Naive thymus-derived CD4-positive, alpha-beta T cell (primary cell): ENCODE results near the gene SLC19A1. TPM values are rescaled to one million over a fixed set of nuclear protein-coding genes. Genes with fewer than 3 reads are reported as not detected.

Experiments
- ATAC-seq: fragments of 150-1000 bp; cut with Tn5 transposase; 2 replicates; pipeline ENCODE4 v1.10.0; 2021; ENCODE audit warnings: mild to moderate bottlenecking, moderate library complexity
- CTCF ChIA-PET: fragments of 350-600 bp; sonication (Branson Sonifier 250); formaldehyde crosslinking; loops from one replicate; lab custom pipeline; 2021; ENCODE audit warnings: antibody characterized with exemption; lab: Charles Lee
- POLR2A ChIA-PET: fragments of 350-600 bp; sonication (Branson Sonifier 250); formaldehyde crosslinking; loops from one replicate; lab custom pipeline; 2021; ENCODE audit warnings: antibody characterized with exemption, inconsistent platforms; lab: Charles Lee
- DNase-seq, 9 donors: peaks; one replicate each; pipeline versions ENCODE4 v3.0.0 to v3.0.0-alpha.2; 2020 to 2022; ENCODE audit warnings: mixed read lengths in 1 of 9
- H3K27ac ChIP-seq: one replicate; pipeline ENCODE4 v1.7.0; 2013; ENCODE audit warnings: mild to moderate bottlenecking, low read depth, low read length, moderate library complexity
- H3K27me3 ChIP-seq, 2 donors: one replicate each; pipeline ENCODE4 v1.7.0; 2013; ENCODE audit warnings: low read length in 2 of 2, mild to moderate bottlenecking in 2 of 2, moderate library complexity in 2 of 2; ENCODE audit not compliant: control insufficient read depth in 2 of 2, insufficient read depth in 2 of 2
- H3K36me3 ChIP-seq, 3 experiments: 1 replicate in 2 of 3; 2 replicates in 1 of 3; pipeline ENCODE4 v1.7.0; 2013; ENCODE audit warnings: low read length in 3 of 3, mild to moderate bottlenecking in 3 of 3, moderate library complexity in 1 of 3; ENCODE audit not compliant: insufficient read depth in 3 of 3, control insufficient read depth in 2 of 3
- H3K4me1 ChIP-seq, 2 donors: one replicate each; pipeline ENCODE4 v1.7.0; 2013; ENCODE audit warnings: low read length in 2 of 2, mild to moderate bottlenecking in 2 of 2, moderate library complexity in 1 of 2; ENCODE audit not compliant: control insufficient read depth in 2 of 2, insufficient read depth in 2 of 2
- H3K4me3 ChIP-seq: 2 replicates; pipeline ENCODE4 v1.7.0; 2013; ENCODE audit warnings: mild to moderate bottlenecking, low read length
- H3K9me3 ChIP-seq, 3 experiments: 1 replicate in 2 of 3; 2 replicates in 1 of 3; pipeline ENCODE4 v1.7.0; 2013; ENCODE audit warnings: low read length in 3 of 3; ENCODE audit not compliant: control insufficient read depth in 2 of 3
- H3K27ac Mint-ChIP-seq, 9 donors: one replicate each; pipeline ENCODE4 v1.8.0; 2020 to 2022; ENCODE audit warnings: mixed read lengths in 9 of 9, mild to moderate bottlenecking in 8 of 9, moderate library complexity in 5 of 9, inconsistent platforms in 2 of 9
- H3K27me3 Mint-ChIP-seq, 5 donors: one replicate each; pipeline ENCODE4 v1.8.0; 2021 to 2022; ENCODE audit warnings: mixed read lengths in 5 of 5, mild to moderate bottlenecking in 1 of 5
- H3K36me3 Mint-ChIP-seq, 5 donors: one replicate each; pipeline ENCODE4 v1.8.0; 2020 to 2022; ENCODE audit warnings: mixed read lengths in 5 of 5, mild to moderate bottlenecking in 3 of 5, inconsistent platforms in 1 of 5
- H3K4me1 Mint-ChIP-seq, 7 donors: one replicate each; pipeline ENCODE4 v1.8.0; 2020 to 2022; ENCODE audit warnings: mixed read lengths in 7 of 7, mild to moderate bottlenecking in 3 of 7, inconsistent platforms in 1 of 7
- H3K4me3 Mint-ChIP-seq, 10 donors: one replicate each; pipeline ENCODE4 v1.8.0; 2020 to 2022; ENCODE audit warnings: mild to moderate bottlenecking in 10 of 10, mixed read lengths in 10 of 10, moderate library complexity in 6 of 10, inconsistent platforms in 2 of 10
- H3K9me3 Mint-ChIP-seq, 11 donors: one replicate each; pipeline ENCODE4 v1.8.0; 2020 to 2022; ENCODE audit warnings: mixed read lengths in 11 of 11, mild to moderate bottlenecking in 4 of 11, inconsistent platforms in 1 of 11, moderate library complexity in 1 of 11
- intact Hi-C, 2 donors: fragments of 100-400 bp; cut with micrococcal nuclease; formaldehyde crosslinking; loops; one replicate each; pipeline ENCODE4 v1.15.1; 2023
- polyA plus RNA-seq, 2 donors: library from polyadenylated mRNA; unstranded; fragments of 300-500 nt; fragmentation: Illumina TruSeq; gene quantifications; one replicate each; pipeline ENCODE4 v1.2.3, GENCODE V29; 2021
- total RNA-seq, 6 experiments: library from RNA in 5 of 6; stranded (reverse) in 5 of 6; gene quantifications; 1 replicate in 5 of 6; 2 replicates in 1 of 6; pipeline ENCODE4 v1.2.3 and lab custom pipeline; 2021 to 2026

Gene SLC19A1
- total and polyA plus RNA-seq, 7 experiments from 2014 or later, result 10.5 to 49.1 (median 15.6) TPM

- peak overlapping the region; percentile 74 to 95 (median 86) for H3K4me3 Mint-ChIP-seq
- Histone ChIP-seq H3K27ac (peak overlapping the region; percentile 58), H3K9me3 (no peaks in the 10 kb centered on the region), H3K36me3 (no peaks in the 10 kb centered on the region), H3K4me1 (peaks cover 24 to 26% of the 10 kb centered on the region in 2 donors), H3K27me3 (no peaks in the 10 kb centered on the region), H3K4me3 (peak overlapping the region; percentile 42)
- ATAC-seq, result peak; percentile 43
- peaks cover 0 to 3% (median 0%) of the 10 kb centered on the region in 11 donors for H3K9me3 Mint-ChIP-seq
- peaks cover 28 to 55% (median 41%) of the 10 kb centered on the region in 7 donors for H3K4me1 Mint-ChIP-seq
- intact Hi-C loops, result loop anchor here (1.0 to 5.0 kb wide), 3 partner anchors 9 to 216 kb away; partner anchors contain the start of gene SLC19A1 (in 2 of the 2)
- ChIA-PET POLR2A (interaction anchor here (0.6 to 1.6 kb wide), 3 partner anchors 14 to 278 kb away, joined by 3 to 4 read pairs (median 4); no protein-coding TSS in a partner anchor), CTCF (no interaction called here)
- no peaks in the 10 kb centered on the region for H3K27me3 Mint-ChIP-seq
- no peaks in the 10 kb centered on the region for H3K36me3 Mint-ChIP-seq
- DNase-seq, result peak in 2 of 9 donors; percentile 21 to 41
- H3K27ac Mint-ChIP-seq, result peak overlapping the region; percentile 91 to 99 (median 97)
Observed at GRCh38 chr21:45551316-45551715, 9.1 kb upstream of the SLC19A1 start.

GRCh38 chr21:45550522-45551210 lies 8.4 kb upstream of the SLC19A1 start:
- peak in 6 of 9 donors; percentile 28 to 66 (median 40) for DNase-seq
- H3K36me3 Mint-ChIP-seq, result no peaks in the 10 kb centered on the region
- intact Hi-C loops, result loop anchor here (1.0 to 5.0 kb wide), 3 partner anchors 8 to 217 kb away; partner anchors contain the start of gene SLC19A1 (in 2 of the 2)
- CTCF ChIA-PET, result no interaction called here
- POLR2A ChIA-PET, result interaction anchor here (0.6 to 1.6 kb wide), 5 partner anchors 14 to 745 kb away, joined by 3 to 4 read pairs (median 3); no protein-coding TSS in a partner anchor
- Histone ChIP-seq H3K9me3 (no peaks in the 10 kb centered on the region), H3K36me3 (no peaks in the 10 kb centered on the region), H3K27me3 (no peaks in the 10 kb centered on the region), H3K4me1 (peaks cover 19 to 24% of the 10 kb centered on the region in 2 donors), H3K27ac (peak overlapping the region; percentile 64), H3K4me3 (peak overlapping the region; percentile 42)
- peak overlapping the region; percentile 91 to 99 (median 97) for H3K27ac Mint-ChIP-seq
- peaks cover 28 to 55% (median 41%) of the 10 kb centered on the region in 7 donors for H3K4me1 Mint-ChIP-seq
- no peaks in the 10 kb centered on the region for H3K27me3 Mint-ChIP-seq
- peak overlapping the region; percentile 74 to 95 (median 86) for H3K4me3 Mint-ChIP-seq
- H3K9me3 Mint-ChIP-seq, result peaks cover 0 to 3% (median 0%) of the 10 kb centered on the region in 11 donors
- ATAC-seq, result peak; percentile 60

GRCh38 chr21:45549626-45550463 lies 7.6 kb upstream of the SLC19A1 start:
- peaks cover 19 to 23% of the 10 kb centered on the region in 2 donors for H3K4me1 ChIP-seq
- H3K9me3 ChIP-seq, result no peaks in the 10 kb centered on the region
- H3K4me3 Mint-ChIP-seq, result peak overlapping the region; percentile 68 to 94 (median 85)
- no peaks in the 10 kb centered on the region for H3K27me3 ChIP-seq
- H3K27me3 Mint-ChIP-seq, result no peaks in the 10 kb centered on the region
- ChIA-PET CTCF (no interaction called here), POLR2A (interaction anchor here (0.6 to 1.6 kb wide), 2 partner anchors 66 to 70 kb away, joined by 3 to 4 read pairs; no protein-coding TSS in a partner anchor)
- peaks cover 28 to 54% (median 41%) of the 10 kb centered on the region in 7 donors for H3K4me1 Mint-ChIP-seq
- DNase-seq (no peak), ATAC-seq (no peak)
- peak overlapping the region; percentile 64 for H3K27ac ChIP-seq
- peak overlapping the region; percentile 91 to 99 (median 97) for H3K27ac Mint-ChIP-seq
- peaks cover 0 to 3% (median 0%) of the 10 kb centered on the region in 11 donors for H3K9me3 Mint-ChIP-seq
- H3K4me3 ChIP-seq, result peak overlapping the region; percentile 26
- H3K36me3 Mint-ChIP-seq, result no peaks in the 10 kb centered on the region
- intact Hi-C loops, result loop anchor here (5.0 kb wide), 1 partner anchor 217 kb away; no protein-coding TSS in a partner anchor
- H3K36me3 ChIP-seq, result no peaks in the 10 kb centered on the region

DNA sequence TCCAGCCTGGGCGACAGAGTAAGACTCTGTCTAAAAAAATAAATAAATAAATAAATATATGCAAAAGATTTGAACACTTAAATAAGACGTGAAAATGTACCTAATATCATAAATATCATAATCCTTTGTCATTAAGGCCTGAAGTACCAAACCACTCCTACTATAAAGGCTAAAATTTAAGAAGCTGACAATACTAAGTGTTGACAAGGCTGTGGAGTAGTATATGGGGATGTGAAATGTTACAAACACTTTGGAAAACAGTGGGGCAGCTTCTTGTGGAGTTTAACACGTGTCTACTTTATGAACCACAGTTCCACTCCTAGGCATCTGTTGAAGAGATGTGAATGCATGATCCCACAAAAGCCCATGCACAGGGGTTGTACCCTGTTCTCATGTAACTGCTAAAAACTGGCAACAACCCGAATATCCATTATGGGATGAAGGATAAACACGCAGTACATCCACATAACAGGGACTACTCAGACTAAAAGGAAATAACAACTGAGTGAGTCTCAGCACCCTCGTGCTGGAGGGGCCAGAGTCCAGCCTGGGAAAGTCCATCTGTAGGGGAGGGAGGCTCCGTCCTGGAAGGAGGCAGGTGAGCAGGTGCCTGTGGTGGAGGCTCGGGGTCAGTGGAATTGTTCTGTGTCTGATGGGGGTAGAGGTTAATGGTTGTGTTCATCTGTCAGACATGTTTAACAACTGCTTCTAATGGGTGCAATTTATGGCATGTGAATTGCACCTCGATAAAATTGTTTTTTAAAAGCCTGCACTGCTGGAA lies 6.7 kb upstream of the SLC19A1 start:
- H3K4me3 Mint-ChIP-seq, result peak overlapping the region in 9 of 10 donors; percentile 50 to 83 (median 64)
- intact Hi-C loops, result no loop called here
- Histone ChIP-seq H3K36me3 (no peaks in the 10 kb centered on the region), H3K4me1 (peaks cover 19 to 23% of the 10 kb centered on the region in 2 donors), H3K9me3 (no peaks in the 10 kb centered on the region), H3K27me3 (no peaks in the 10 kb centered on the region), H3K4me3 (no peak overlapping the region), H3K27ac (no peak overlapping the region)
- POLR2A ChIA-PET, result interaction anchor here (0.7 kb wide), 1 partner anchor 39 kb away, joined by 3 read pairs; no protein-coding TSS in a partner anchor
- H3K9me3 Mint-ChIP-seq, result no peaks in the 10 kb centered on the region
- H3K36me3 Mint-ChIP-seq, result no peaks in the 10 kb centered on the region
- H3K4me1 Mint-ChIP-seq, result peaks cover 28 to 49% (median 36%) of the 10 kb centered on the region in 7 donors
- CTCF ChIA-PET, result no interaction called here
- no peaks in the 10 kb centered on the region for H3K27me3 Mint-ChIP-seq
- no peak for DNase-seq
- H3K27ac Mint-ChIP-seq, result peak overlapping the region; percentile 78 to 93 (median 90)
- ATAC-seq, result no peak

GRCh38 chr21:45547545-45547900 lies 5.3 kb upstream of the SLC19A1 start:
- Mint-ChIP-seq H3K4me1 (peaks cover 28 to 45% (median 33%) of the 10 kb centered on the region in 7 donors), H3K27me3 (no peaks in the 10 kb centered on the region), H3K36me3 (no peaks in the 10 kb centered on the region), H3K4me3 (peak overlapping the region in 1 of 10 donors; percentile 21), H3K27ac (peak overlapping the region in 8 of 9 donors; percentile 10 to 74 (median 45)), H3K9me3 (no peaks in the 10 kb centered on the region)
- Histone ChIP-seq H3K27ac (no peak overlapping the region), H3K27me3 (no peaks in the 10 kb centered on the region), H3K36me3 (no peaks in the 10 kb centered on the region), H3K9me3 (no peaks in the 10 kb centered on the region), H3K4me3 (no peak overlapping the region), H3K4me1 (peaks cover 24 to 30% of the 10 kb centered on the region in 2 donors)
- POLR2A ChIA-PET, result no interaction called here
- DNase-seq (no peak), ATAC-seq (no peak)
- CTCF ChIA-PET, result interaction anchor here (1.1 kb wide), 1 partner anchor 74 kb away, joined by 3 read pairs; no protein-coding TSS in a partner anchor
- intact Hi-C loops, result no loop called here
